MCF 10A (cell line): ENCODE results near the gene CCND3. TPM values are rescaled to one million over a fixed set of nuclear protein-coding genes. Genes with fewer than 3 reads are reported as not detected.
A peak's percentile ranks its signal among the peaks of the same experiment; 100 is the strongest.

Experiments used
- BruUV-seq: library from RNA; stranded (reverse); fragments of 400-500 nt; replicated peaks from 2 replicates; lab custom pipeline; 2021; lab: Mats Ljungman, UMichigan
- CTCF ChIA-PET: fragments of 300-600 bp; sonication (Branson Sonifier 250); formaldehyde crosslinking; extraction: SDS; loops from one replicate; lab custom pipeline; 2021; ENCODE audit warnings: antibody characterized with exemption, inconsistent platforms; lab: Yijun Ruan, JAX
- POLR2A ChIA-PET: fragments of 300-600, 350-650 bp; sonication (Branson Sonifier 250); formaldehyde crosslinking; extraction: SDS; loops from one replicate; lab custom pipeline; 2020; ENCODE audit warnings: antibody characterized with exemption, inconsistent platforms; lab: Yijun Ruan, JAX
- DNase-seq: peaks from one replicate; pipeline ENCODE4 v3.0.0-alpha.2; 2018; ENCODE audit not compliant: unreplicated experiment
- H3K27ac Mint-ChIP-seq: one replicate; pipeline ENCODE4 v1.8.0; 2022; ENCODE audit warnings: mild to moderate bottlenecking, low read depth, mixed read lengths; ENCODE audit not compliant: unreplicated experiment
- H3K27me3 Mint-ChIP-seq: one replicate; pipeline ENCODE4 v1.8.0; 2022; ENCODE audit warnings: mixed read lengths; ENCODE audit not compliant: insufficient read depth, unreplicated experiment
- H3K36me3 Mint-ChIP-seq: one replicate; pipeline ENCODE4 v1.8.0; 2022; ENCODE audit warnings: mild to moderate bottlenecking, moderate library complexity, mixed read lengths; ENCODE audit not compliant: insufficient read depth, unreplicated experiment
- H3K4me1 Mint-ChIP-seq: one replicate; pipeline ENCODE4 v1.8.0; 2022; ENCODE audit warnings: mixed read lengths; ENCODE audit not compliant: insufficient read depth, unreplicated experiment
- H3K4me3 Mint-ChIP-seq: one replicate; pipeline ENCODE4 v1.8.0; 2022; ENCODE audit warnings: mild to moderate bottlenecking, moderate library complexity, mixed read lengths; ENCODE audit not compliant: unreplicated experiment
- H3K9me3 Mint-ChIP-seq: one replicate; pipeline ENCODE4 v1.8.0; 2022; ENCODE audit warnings: mixed read lengths; ENCODE audit not compliant: unreplicated experiment
- intact Hi-C: fragments of 100-400 bp; cut with micrococcal nuclease; formaldehyde crosslinking; loops from 2 replicates; pipeline ENCODE4 v1.14.1; 2022
- total RNA-seq: library from RNA; stranded (reverse); gene quantifications from 2 replicates; pipeline ENCODE4 v1.2.3, GENCODE V29; 2022
- TF ChIP-seq, protein P1 (sequence below): fragments of 200-600 bp; IDR thresholded peaks from one replicate; pipeline ENCODE4 v1.8.0; 2022; ENCODE audit warnings: antibody characterized with exemption, mild to moderate bottlenecking; ENCODE audit not compliant: unreplicated experiment

The CCND3 gene
- total RNA-seq, 1 experiment from 2014 or later: 75.8 TPM

DNA sequence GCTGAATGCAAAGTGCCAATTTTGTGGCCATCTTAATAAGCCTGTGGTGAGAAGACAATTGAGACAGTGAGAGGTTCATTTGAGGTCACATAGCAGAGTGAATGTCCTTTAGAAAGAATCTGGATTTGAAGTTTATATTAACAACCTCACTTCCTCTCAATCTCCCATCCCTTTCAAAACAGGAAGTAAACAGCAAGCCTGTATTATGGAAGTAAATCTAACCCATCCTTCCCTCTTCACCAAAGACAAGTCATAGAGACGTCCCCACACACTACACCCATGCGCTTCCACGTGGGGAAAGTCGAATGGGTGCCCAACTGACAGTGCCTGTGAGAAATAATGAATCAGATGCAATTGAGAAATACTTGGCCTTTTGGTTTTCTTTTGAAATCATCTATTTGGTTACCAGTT, 28.8 kb upstream of the CCND3 start:
- intact Hi-C loops: no loop called here
- peaks cover 16% of the 10 kb centered on the region for H3K4me1 Mint-ChIP-seq
- TF ChIP-seq, protein P1, sequence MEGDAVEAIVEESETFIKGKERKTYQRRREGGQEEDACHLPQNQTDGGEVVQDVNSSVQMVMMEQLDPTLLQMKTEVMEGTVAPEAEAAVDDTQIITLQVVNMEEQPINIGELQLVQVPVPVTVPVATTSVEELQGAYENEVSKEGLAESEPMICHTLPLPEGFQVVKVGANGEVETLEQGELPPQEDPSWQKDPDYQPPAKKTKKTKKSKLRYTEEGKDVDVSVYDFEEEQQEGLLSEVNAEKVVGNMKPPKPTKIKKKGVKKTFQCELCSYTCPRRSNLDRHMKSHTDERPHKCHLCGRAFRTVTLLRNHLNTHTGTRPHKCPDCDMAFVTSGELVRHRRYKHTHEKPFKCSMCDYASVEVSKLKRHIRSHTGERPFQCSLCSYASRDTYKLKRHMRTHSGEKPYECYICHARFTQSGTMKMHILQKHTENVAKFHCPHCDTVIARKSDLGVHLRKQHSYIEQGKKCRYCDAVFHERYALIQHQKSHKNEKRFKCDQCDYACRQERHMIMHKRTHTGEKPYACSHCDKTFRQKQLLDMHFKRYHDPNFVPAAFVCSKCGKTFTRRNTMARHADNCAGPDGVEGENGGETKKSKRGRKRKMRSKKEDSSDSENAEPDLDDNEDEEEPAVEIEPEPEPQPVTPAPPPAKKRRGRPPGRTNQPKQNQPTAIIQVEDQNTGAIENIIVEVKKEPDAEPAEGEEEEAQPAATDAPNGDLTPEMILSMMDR: no peak
- H3K9me3 Mint-ChIP-seq: no peaks in the 10 kb centered on the region
- no peaks in the 10 kb centered on the region for H3K27me3 Mint-ChIP-seq
- H3K27ac Mint-ChIP-seq: no peak overlapping the region
- no TSS peak for BruUV-seq
- no peak overlapping the region for H3K4me3 Mint-ChIP-seq
- H3K36me3 Mint-ChIP-seq: peaks cover 27% of the 10 kb centered on the region
- POLR2A ChIA-PET: interaction anchor here (0.6 to 2.2 kb wide), 2 partner anchors 20 to 28 kb away, joined by 3 to 9 read pairs; partner anchors contain the start of gene CCND3
- peak; percentile 84 for DNase-seq
- CTCF ChIA-PET: no interaction called here

DNA sequence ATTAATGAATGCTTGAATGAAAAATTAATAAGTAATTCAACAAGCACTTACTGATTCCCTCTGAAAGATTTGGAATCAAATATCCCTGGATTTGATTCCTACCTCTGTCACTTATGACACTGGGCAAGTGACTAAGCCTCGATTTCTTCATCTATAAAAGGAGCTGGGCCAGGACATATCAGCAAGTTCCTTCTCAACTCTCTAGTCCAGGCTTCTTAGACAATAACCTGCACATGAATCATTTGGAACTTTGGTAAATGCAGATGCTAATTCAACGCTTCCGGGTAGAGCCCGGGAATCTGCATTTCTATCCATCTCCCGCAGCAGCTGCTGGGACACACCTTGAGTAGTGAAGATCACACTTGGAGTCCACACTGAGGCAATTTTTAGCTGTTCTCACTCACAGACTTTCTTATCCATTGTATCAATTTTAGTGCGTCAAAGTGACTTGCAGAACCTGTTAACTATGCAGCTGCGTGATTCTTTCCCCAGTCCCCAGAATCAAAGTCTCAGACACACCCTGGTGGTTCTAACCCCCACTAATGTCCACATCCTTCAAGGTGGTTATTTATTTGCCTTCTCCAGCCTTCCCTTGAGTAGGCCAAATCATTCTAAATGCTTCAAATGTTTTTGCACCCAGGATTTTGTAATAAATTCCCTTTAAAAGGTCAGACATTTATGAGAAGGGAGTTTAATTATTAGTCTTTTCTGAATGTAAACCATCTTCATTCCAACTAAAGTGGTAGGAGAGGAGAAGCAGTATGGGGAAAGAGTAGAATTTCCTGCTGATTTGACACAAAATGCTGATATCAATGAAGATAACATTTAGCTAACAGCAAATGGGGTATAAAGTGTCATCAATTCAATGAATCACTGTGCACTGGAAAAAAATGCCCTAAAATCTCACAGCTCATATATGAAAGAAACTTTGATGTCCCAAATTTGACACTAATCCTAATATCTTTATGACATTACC, 26.0 kb upstream of the CCND3 start:
- ChIA-PET POLR2A (interaction anchor here (0.7 to 2.4 kb wide), 7 partner anchors 16 to 78 kb away, joined by 3 to 11 read pairs (median 5); partner anchors contain the start of gene CCND3), CTCF (interaction anchor here (0.6 to 2.4 kb wide), 6 partner anchors 26 to 88 kb away, joined by 3 to 8 read pairs (median 3); partner anchors contain the start of gene CCND3)
- no TSS peak for BruUV-seq
- H3K36me3 Mint-ChIP-seq: peaks cover 22% of the 10 kb centered on the region
- no peak overlapping the region for H3K4me3 Mint-ChIP-seq
- peak; percentile 77 for DNase-seq
- no peaks in the 10 kb centered on the region for H3K27me3 Mint-ChIP-seq
- TF ChIP-seq, protein P1: no peak
- H3K27ac Mint-ChIP-seq: peak overlapping the region; percentile 22
- intact Hi-C loops: no loop called here
- H3K9me3 Mint-ChIP-seq: no peaks in the 10 kb centered on the region
- H3K4me1 Mint-ChIP-seq: peaks cover 22% of the 10 kb centered on the region

DNA sequence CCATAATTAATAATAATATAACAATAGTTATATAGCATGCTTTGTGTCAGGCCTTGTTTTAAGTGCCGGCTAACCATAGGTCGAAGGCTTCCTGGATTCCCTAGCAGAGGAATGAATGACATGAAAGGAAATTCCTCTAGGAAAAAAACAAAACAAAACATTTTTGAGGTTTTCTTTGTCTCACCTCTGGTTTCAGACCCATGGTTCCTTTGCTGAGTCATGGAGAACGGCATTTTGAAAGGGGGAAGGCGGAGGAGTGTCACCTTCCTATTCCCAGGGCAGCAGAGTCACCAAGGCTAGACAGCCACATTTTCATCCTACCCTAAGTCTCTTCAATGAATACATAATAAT, 25.3 kb upstream of the CCND3 start:
- intact Hi-C loops: no loop called here
- no peaks in the 10 kb centered on the region for H3K9me3 Mint-ChIP-seq
- peaks cover 27% of the 10 kb centered on the region for H3K36me3 Mint-ChIP-seq
- peaks cover 24% of the 10 kb centered on the region for H3K4me1 Mint-ChIP-seq
- peak overlapping the region; percentile 22 for H3K27ac Mint-ChIP-seq
- TF ChIP-seq, protein P1: no peak
- ChIA-PET POLR2A (interaction anchor here (0.7 to 2.4 kb wide), 4 partner anchors 25 to 79 kb away, joined by 3 to 11 read pairs (median 6); partner anchors contain the start of gene CCND3), CTCF (interaction anchor here (1.0 to 1.7 kb wide), 2 partner anchors 28 to 30 kb away, joined by 3 to 6 read pairs; no protein-coding TSS in a partner anchor)
- BruUV-seq: no TSS peak
- peak; percentile 84 for DNase-seq
- no peak overlapping the region for H3K4me3 Mint-ChIP-seq
- H3K27me3 Mint-ChIP-seq: no peaks in the 10 kb centered on the region
